Peyer's patch (tissue), 4 donors: ENCODE data around the gene PTPRB.

ENCODE experiments used
- POLR2A ChIP-seq, 2 donors: fragments of 450-650 bp; IDR thresholded peaks; one replicate each; pipeline ENCODE4 v1.5.1; 2017; ENCODE audit warnings: antibody characterized with exemption in 2 of 2, mild to moderate bottlenecking in 2 of 2, moderate library complexity in 2 of 2
- TF ChIP-seq, protein P1 (sequence below), 6 experiments: fragments of 450-650 bp in 4 of 6; fragments of 200-600 bp in 2 of 6; sonication (generic) in 1 of 6; IDR thresholded peaks; one replicate each; pipeline ENCODE4 v1.5.1; 2017 to 2019; ENCODE audit warnings: antibody characterized with exemption in 6 of 6, mild to moderate bottlenecking in 3 of 6, moderate library complexity in 1 of 6

DNA sequence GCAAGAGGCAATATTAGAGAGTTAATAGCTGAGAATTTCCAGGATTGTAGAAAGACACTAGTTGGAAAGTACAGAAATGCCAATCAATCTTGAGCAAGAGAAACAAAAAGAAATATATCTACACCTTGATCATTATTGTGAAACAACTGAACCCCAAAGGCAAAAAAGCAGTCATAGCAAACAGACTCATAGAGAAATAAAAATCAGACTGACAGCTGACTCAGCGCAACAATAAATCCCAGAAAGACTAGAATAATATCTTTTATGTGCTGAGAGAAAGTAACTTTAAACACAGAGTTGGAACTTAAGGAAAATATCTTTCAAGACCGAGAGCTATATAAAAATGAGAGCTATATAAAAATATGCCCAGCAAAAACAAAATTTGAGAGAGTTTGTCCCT, 52.9 kb downstream of the PTPRB start:
- TF ChIP-seq POLR2A (IDR thresholded peaks at IDR 0.05): no peak
- TF ChIP-seq, protein P1, sequence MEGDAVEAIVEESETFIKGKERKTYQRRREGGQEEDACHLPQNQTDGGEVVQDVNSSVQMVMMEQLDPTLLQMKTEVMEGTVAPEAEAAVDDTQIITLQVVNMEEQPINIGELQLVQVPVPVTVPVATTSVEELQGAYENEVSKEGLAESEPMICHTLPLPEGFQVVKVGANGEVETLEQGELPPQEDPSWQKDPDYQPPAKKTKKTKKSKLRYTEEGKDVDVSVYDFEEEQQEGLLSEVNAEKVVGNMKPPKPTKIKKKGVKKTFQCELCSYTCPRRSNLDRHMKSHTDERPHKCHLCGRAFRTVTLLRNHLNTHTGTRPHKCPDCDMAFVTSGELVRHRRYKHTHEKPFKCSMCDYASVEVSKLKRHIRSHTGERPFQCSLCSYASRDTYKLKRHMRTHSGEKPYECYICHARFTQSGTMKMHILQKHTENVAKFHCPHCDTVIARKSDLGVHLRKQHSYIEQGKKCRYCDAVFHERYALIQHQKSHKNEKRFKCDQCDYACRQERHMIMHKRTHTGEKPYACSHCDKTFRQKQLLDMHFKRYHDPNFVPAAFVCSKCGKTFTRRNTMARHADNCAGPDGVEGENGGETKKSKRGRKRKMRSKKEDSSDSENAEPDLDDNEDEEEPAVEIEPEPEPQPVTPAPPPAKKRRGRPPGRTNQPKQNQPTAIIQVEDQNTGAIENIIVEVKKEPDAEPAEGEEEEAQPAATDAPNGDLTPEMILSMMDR (IDR thresholded peaks at IDR 0.05): no peak
